ENCODE measurements around the gene TXNL4B.

DNA sequence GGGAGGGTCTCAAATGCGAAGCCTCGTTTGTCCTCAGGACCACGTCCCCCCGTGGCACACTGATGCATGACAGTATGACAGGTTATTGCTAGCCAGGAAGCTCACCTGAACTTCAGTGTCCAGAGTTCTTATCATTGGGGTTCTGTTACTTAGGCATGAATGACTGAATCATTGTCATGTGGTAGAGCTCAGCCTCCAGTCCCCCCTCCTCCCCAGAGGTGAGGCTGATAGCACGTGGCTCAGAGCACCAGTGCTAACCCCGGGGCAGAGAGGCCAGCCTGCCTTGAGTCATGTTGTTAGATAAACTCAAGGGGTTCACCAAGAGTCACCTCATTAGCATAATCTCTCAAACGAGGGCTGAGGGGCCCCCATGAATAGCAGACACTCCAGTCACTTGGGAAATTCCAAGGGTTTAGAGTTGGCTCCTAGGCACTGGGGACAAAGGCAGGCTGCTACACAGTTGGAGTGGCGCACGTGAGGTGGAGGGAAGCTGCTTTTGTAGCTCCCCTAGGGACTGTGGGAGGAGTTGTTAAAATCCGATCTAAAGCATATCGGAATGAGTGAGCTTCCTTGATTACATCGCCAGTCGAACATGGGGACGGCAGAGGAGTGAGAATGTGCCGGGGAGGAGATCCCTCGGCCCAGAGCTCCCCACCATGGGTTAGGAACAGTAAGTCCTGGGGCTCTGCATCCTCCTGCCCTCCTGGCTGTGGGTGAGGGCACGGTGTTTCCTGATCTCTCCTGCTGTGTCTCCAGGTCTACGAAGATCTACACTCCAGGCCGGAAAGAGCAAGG is 18.4 kb upstream of the TXNL4B start:
- TF ChIP-seq POLR2AphosphoS5 (IDR thresholded peaks at IDR 0.05; ENCODE audit: borderline replicate concordance, low read depth, low read length): no peak
- no peak for TF ChIP-seq EZH2 (IDR thresholded peaks at IDR 0.05)
- TF ChIP-seq FOXP2 (optimal IDR thresholded peaks at IDR 0.05; ENCODE audit: control extremely low read depth, extremely low read length, insufficient read depth): no peak
